Activated CD8-positive, alpha-beta T cell treated with anti-CD3 and anti-CD28 coated beads for 36 hours (primary cell): ENCODE results near the gene TNS1. TPM values are rescaled to one million over a fixed set of nuclear protein-coding genes. Genes with fewer than 3 reads are reported as not detected.
"Not testable (repeated sequence)": the region's sequence is repeated elsewhere in the genome, so short reads cannot be mapped to it uniquely, and the experiment has no call there.

ENCODE experiments used
- ATAC-seq: fragments of 200-7000 bp; cut with Tn5 transposase; one replicate; pipeline ENCODE4 v1.10.0; 2021; ENCODE audit warnings: mild to moderate bottlenecking, moderate library complexity
- CTCF ChIA-PET: fragments of 350-600 bp; sonication (Branson Sonifier 250); formaldehyde crosslinking; loops from one replicate; lab custom pipeline; 2021; ENCODE audit warnings: antibody characterized with exemption; lab: Charles Lee
- POLR2A ChIA-PET: fragments of 350-600 bp; sonication (Branson Sonifier 250); formaldehyde crosslinking; loops from one replicate; lab custom pipeline; 2021; ENCODE audit warnings: antibody characterized with exemption; lab: Charles Lee
- DNase-seq: peaks from one replicate; pipeline ENCODE4 v3.0.0-alpha.2; 2020
- H3K27ac Mint-ChIP-seq: one replicate; pipeline ENCODE4 v1.8.0; 2021; ENCODE audit warnings: mild to moderate bottlenecking, mixed read lengths
- H3K27me3 Mint-ChIP-seq: one replicate; pipeline ENCODE4 v1.8.0; 2021; ENCODE audit warnings: mixed read lengths
- H3K36me3 Mint-ChIP-seq: one replicate; pipeline ENCODE4 v1.8.0; 2021; ENCODE audit warnings: low read depth, mixed read lengths
- H3K4me1 Mint-ChIP-seq: one replicate; pipeline ENCODE4 v1.8.0; 2021; ENCODE audit warnings: low read depth, mixed read lengths
- H3K4me3 Mint-ChIP-seq: one replicate; pipeline ENCODE4 v1.8.0; 2021; ENCODE audit warnings: mild to moderate bottlenecking, moderate library complexity, mixed read lengths
- H3K9me3 Mint-ChIP-seq: one replicate; pipeline ENCODE4 v1.8.0; 2021; ENCODE audit warnings: mixed read lengths
- CTCF ChIP-seq: fragments of 200-600 bp; IDR thresholded peaks from one replicate; pipeline ENCODE4 v1.8.0; 2022; ENCODE audit warnings: antibody characterized with exemption, mild to moderate bottlenecking
- intact Hi-C: fragments of 100-400 bp; cut with micrococcal nuclease; formaldehyde crosslinking; loops from one replicate; pipeline ENCODE4 v1.10.0; 2022
- total RNA-seq, 2 experiments: library from RNA; stranded (reverse); gene quantifications; one replicate each; pipeline ENCODE4 v1.2.3, GENCODE V29; 2021

TNS1 gene
- total RNA-seq: 1 to 10 TPM; 1.8 to 2.0 TPM

- Mint-ChIP-seq H3K27ac (no peak within 1 kb of the TSS), H3K9me3 (no peaks in the 10 kb centered on the region), H3K36me3 (no peaks in the 10 kb centered on the region), H3K4me1 (no peaks in the 10 kb centered on the region), H3K4me3 (no peak within 1 kb of the TSS), H3K27me3 (peaks cover 4% of the 10 kb centered on the region)
- POLR2A ChIA-PET: no interaction called here
- CTCF ChIA-PET: no interaction called here
- intact Hi-C loops: no loop called here
- ATAC-seq (no peak), DNase-seq (no peak)
- TF ChIP-seq CTCF: no peak
Measured at GRCh38 chr2:218002845-218003180, at the start of gene TNS1. Gene TNS1 (minus strand): TSS chr2:218002995. CDS start chr2:218002872, 123 bp downstream.

- peaks cover 8% of the 10 kb centered on the region for H3K27me3 Mint-ChIP-seq
- peaks cover 9% of the 10 kb centered on the region for H3K9me3 Mint-ChIP-seq
- no peaks in the 10 kb centered on the region for H3K36me3 Mint-ChIP-seq
- ATAC-seq: no peak
- no peak for DNase-seq
- H3K27ac Mint-ChIP-seq: no peak overlapping the region
- no peak for TF ChIP-seq CTCF
- no peaks in the 10 kb centered on the region for H3K4me1 Mint-ChIP-seq
- ChIA-PET CTCF (interaction anchor here (0.9 to 1.6 kb wide), 2 partner anchors 10 to 19 kb away, joined by 3 read pairs; no protein-coding TSS in a partner anchor), POLR2A (no interaction called here)
- no peak overlapping the region for H3K4me3 Mint-ChIP-seq
- intact Hi-C loops: no loop called here
Measured at GRCh38 chr2:218051903-218052302, 49.1 kb upstream of the TNS1 start.

GRCh38 chr2:218047536-218048225, 44.9 kb upstream of the TNS1 start:
- CTCF ChIA-PET: interaction anchor here (1.7 kb wide), 1 partner anchor 9 kb away, joined by 4 read pairs; no protein-coding TSS in a partner anchor
- DNase-seq: no peak
- H3K9me3 Mint-ChIP-seq: peaks cover 17% of the 10 kb centered on the region
- H3K36me3 Mint-ChIP-seq: no peaks in the 10 kb centered on the region
- ATAC-seq: no peak
- intact Hi-C loops: no loop called here
- no peak overlapping the region for H3K27ac Mint-ChIP-seq
- no peak overlapping the region for H3K4me3 Mint-ChIP-seq
- peaks cover 13% of the 10 kb centered on the region for H3K27me3 Mint-ChIP-seq
- no peak for TF ChIP-seq CTCF
- no peaks in the 10 kb centered on the region for H3K4me1 Mint-ChIP-seq
- POLR2A ChIA-PET: no interaction called here

DNA sequence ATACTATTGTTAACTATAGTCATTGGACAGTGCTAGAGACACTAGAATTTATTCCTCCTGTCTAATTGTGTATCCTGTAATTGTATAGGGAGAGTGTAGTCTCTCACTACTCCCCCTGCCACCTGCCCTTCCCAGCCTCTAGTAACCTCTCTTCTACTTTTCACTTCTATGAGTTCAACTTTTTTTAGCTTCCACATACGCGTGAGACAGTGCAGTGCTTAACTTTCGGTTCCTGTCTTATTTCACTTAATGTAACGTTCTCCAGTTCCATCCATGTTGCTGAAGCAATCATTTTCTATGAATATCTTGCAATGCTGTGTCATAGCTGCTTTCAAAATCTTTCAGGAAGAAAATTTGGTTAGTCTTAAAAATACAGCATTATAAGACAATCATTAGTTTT, 43.4 kb upstream of the TNS1 start:
- ChIA-PET CTCF (interaction anchor here (1.0 to 1.7 kb wide), 3 partner anchors 10 to 121 kb away, joined by 3 to 6 read pairs (median 4); partner anchors contain the start of gene CXCR1), POLR2A (no interaction called here)
- DNase-seq (no peak), ATAC-seq (no peak)
- no peak for TF ChIP-seq CTCF
- Mint-ChIP-seq H3K4me1 (peaks cover 2% of the 10 kb centered on the region), H3K4me3 (no peak overlapping the region), H3K27ac (no peak overlapping the region), H3K36me3 (no peaks in the 10 kb centered on the region), H3K9me3 (peaks cover 17% of the 10 kb centered on the region), H3K27me3 (peaks cover 13% of the 10 kb centered on the region)
- intact Hi-C loops: no loop called here

- intact Hi-C loops, H3K36me3 Mint-ChIP-seq, DNase-seq, ATAC-seq, H3K4me3 Mint-ChIP-seq, H3K4me1 Mint-ChIP-seq, POLR2A ChIA-PET, H3K9me3 Mint-ChIP-seq, H3K27ac Mint-ChIP-seq: not testable (repeated sequence)
- H3K27me3 Mint-ChIP-seq: peaks cover 11% of the 10 kb centered on the region
- CTCF ChIA-PET: interaction anchor here (1.3 to 3.5 kb wide), 2 partner anchors 123 to 259 kb away, joined by 3 to 10 read pairs; partner anchors contain the start of gene CXCR1
Measured at GRCh38 chr2:218044599-218044998, 41.8 kb upstream of the TNS1 start.
